Stimulated activated CD4-positive, alpha-beta T cell treated with anti-CD3 and anti-CD28 coated beads, Interleukin-1b, Interleukin-23, amount 100 ng/mL, for 48 hours (primary cell): ENCODE measurements around the gene UTRN.
A peak's percentile ranks its signal among the peaks of the same experiment; 100 is the strongest.

ENCODE experiments used
- DNase-seq: peaks from one replicate; pipeline ENCODE4 v3.0.0-alpha.2; 2020

The UTRN gene

DNA sequence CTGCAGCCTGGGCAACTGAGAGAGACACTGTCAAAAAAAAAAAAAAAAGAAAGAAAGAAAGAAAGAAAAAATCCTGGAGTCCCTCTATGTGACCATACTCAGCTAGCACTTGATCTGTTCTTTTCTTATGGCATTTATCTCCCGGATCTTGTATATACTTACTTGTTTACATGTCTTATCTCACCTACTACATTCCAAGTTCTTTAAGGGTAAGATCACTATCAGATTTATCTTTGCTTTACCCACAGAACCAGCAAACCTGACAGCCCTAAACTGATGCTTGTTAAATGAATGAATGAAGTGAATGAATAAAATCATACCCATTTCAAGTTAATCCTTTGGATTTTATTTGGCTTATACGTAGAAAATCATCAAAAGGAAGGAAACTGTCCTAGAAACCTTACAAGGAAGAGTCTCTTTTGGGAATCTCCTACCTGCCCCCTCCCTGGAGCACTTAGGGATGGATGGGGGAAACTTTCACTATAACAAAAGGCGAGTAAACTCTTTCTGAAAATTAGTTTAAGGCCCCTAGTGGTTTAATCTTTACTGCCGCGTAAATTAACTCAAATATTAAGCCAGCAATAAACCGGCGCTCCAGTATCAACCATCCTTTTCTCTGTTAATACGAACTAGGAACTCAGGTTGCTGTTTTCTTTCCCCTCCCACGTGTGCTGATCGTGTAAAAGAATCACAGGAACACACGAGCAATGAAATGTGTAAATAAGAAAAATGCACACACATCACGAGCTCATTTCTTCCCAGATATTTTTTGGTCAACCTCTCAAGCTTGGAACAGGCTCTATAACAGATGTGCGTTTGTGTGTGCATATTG, 1.3 kb upstream of the UTRN start:
- no peak for DNase-seq

DNA sequence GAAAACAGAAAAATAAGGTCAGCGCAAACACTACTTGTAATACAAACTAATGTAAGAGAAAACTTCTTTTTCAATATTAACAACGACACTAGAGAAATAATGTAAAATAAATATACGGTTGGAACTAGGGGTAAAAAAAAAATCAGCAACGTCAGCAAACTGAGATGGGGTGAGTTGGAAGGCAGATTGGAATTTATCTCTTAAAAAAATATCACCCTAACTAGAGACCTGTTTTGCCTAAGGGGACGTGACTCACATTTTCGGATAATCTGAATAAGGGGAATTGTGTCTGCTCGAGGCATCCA, 705 bp upstream of the UTRN start:
- DNase-seq, result no peak

DNA sequence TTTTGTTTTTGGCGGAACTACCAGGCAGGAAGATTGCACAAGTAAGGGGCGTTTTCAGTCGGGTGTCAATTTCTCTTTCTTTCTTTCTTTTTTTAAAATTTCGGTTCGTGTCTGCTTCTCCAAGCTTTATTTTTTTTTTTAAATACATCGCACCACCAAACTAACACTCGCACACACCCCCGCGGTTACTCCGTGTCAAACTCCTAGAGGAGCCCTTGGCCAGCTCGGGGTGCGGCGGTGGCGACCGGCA, 338 bp downstream of the UTRN start:
- peak; percentile 4 for DNase-seq

DNA sequence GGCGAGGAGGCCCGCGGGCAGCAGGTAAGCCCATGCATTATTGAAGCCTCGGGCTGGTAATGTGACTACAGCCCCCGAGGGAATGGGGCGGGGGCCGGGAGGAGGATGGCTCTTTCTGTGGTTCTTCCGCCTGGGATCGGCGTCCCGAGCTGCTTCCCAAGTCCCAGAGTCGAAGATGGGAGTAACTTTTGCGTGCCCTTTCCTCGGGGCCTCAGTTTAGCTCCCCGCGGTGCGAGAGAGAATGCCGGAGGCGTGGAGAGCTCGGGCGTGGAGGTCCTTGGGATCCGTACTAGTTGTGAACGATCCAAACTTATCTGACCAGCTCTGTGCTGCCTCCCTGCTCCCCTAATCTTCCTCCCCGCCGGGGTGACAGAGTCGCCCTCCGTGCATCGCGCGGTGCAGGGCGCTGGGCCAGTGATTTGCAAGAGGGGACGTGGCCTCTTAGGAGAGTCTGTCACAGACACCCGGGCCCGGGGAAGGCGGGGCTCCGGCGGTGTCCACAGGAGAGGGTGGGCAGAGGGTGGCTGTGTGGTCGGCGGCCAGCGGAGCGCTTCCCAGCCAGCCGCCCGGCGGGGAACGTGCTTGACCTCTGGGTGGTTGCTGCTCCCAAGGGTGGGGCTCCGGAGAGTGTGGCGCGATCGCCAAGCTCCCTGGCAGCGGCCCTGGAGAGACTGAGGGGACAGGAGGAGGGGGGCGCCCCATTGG, 815 bp downstream of the UTRN start:
- DNase-seq, result peak; percentile 17

DNA sequence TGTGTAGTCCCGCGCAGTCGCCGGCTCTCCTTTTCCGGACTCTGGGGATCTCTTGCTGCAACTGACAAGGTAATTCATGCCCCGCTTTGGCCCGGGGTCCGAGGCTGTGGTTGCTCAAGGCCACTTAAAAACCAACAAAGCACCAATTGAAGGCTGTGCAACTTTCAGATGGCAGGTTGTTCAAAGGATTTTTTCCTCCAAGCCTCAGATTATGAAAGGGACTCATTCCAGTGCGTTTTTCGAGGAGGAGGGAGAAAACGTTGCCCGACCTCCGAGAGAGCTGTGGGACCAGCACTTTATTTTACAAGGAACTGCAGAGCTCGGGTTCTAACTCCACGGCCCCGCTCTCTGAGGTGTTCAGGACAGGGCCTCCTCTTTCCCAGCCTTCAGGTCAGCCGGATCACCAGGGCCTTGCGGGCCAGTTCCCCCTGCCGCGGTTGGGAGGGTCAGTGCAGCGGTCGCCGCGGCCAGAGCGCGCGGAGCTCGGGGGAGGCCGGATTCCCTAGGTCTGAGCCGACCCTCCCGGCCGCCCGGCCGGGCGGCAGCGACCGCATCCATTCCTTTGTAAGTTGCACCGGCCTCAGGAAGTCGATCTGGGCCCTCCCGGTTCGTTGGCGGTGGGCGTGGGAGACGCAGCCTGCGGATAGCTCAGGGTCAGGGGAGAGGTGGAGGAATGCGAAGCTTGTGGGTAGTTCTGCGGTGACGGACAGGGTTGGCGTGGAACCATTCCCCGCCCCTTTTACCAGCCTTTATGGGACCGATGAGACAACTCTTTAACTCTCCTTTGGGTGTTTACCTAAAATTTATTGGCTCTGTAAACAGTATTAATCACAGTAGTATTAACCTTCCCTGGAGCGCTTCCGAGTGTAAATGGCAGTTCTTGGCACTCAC, 1.6 kb downstream of the UTRN start:
- no peak for DNase-seq

DNA sequence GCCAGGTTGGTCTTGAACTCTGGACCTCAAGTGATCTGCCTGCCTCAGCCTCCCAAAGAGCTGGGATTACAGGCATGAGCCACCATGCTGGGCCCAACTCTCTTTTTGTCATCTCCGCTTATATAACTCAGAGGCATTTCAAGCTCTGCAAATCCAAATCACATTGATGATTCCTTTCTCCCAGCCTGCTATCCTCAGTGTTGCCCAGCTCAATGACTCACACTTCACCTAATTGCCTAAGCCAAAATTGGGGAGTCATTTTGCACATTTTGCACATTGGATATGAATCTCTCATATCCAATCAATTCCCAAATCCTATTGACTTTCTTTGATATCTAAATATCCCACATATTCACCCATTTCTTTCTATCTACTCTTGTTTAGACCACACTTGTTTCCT, 3.9 kb downstream of the UTRN start:
- DNase-seq, result no peak

DNA sequence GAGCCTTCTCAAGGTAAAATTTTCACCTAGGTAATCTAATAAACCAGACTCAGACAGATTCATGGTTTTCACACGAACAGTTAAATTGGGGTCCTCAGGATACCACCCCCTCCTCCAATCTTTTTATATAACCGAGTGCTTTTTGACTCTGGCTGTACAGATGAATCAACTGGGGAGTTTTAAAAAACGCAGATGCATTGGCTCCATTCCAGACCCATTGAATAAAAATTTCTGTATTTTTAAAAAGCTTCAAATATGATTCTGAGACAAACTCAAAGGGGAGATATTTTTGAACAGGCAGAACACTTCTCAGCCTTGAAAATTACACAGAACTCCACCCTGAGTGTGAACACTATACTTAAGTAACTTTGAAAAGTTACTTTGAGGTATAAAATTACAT, 7.2 kb downstream of the UTRN start:
- no peak for DNase-seq

DNA sequence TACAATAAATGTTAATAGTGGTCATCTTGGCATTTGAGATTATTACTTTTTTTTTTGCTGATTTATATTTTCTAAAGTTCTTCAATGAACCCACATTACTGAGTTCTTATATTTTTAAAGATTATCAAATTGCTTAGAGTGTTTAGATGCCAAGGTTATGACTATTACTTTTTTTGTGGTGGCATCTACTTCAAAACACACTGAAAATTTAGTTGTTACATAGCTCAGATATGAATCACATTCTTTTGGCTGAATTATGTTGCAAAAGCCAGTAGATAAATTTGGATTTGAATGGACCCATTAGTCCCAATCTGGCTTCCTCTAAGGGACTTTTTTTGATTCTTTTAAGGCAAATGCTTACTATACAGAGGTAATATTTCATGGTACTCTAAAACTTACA, 8.9 kb downstream of the UTRN start:
- no peak for DNase-seq

DNA sequence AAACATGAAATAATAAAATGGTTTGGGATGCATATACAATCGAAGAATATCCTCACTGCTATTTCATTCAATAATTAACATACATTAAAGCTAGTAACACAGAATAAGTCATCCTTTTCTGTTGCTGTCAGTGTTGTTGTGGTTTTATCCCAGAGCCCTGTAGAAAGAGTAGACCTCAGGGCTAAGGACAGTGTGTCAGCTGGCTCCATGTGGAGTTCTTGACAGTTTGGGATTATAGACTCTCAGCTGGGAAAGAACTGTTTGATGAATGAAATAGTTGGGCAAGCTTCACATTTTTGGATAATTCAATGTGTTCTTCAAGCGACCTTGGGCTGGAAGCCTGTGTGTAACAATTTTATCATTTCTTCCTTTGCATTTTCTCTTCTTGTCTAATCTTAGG, 10.1 kb downstream of the UTRN start:
- DNase-seq, result no peak

DNA sequence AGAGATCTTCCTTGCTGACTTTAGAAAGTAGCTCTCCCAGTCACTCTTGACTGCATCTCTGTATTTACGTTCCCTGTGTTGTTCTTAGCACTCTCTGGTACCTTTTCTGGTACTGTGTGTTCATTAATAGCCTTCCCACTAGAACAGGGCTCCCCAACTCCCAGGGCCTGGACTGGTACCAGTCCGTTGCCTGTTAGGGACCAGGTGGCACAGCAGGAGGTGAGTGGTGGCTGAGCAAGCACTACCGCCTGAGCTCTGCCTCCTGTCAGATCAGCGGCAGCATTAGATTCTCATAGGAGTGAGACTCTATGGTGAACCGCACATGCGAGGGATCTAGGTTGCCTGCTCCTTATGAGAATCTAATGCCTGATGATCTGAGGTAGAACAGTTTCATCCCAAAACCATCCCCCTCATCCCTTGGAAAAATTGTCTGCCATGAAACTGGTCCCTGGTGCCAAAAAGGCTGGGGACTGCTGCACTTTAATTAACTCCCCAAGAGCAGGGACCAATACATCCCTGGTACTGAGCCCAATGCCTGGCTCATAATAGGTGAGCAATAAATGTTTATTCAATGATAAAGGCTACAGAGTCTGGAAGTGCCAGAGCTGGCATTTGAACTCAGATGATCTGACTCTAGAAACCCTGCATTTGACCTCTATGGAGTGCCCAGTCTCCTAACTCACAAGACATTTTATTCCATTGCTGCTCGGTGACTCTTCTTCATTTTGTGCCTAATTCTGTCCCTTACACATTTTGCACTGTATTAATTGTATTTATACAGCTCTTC, 11.0 kb downstream of the UTRN start:
- no peak for DNase-seq

DNA sequence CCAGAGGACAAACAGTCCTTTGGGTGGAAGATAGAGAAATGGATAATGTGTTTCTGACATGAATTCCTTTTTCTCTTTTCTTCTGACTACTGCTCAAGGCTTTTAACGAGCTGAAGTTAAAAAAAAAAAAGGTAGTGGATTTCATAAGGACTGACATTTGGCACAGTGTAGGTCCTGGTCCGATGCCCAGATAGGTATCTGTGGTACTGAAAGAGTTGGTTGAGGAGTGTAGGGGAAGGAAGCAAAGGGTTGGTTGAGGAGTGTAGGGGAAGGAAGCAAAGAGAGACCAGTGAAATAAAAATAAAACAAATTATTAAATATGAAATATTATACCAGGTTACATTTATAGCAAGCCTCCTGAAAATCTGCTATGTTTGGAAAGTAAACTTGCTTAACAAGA, 11.8 kb downstream of the UTRN start:
- DNase-seq, result no peak

DNA sequence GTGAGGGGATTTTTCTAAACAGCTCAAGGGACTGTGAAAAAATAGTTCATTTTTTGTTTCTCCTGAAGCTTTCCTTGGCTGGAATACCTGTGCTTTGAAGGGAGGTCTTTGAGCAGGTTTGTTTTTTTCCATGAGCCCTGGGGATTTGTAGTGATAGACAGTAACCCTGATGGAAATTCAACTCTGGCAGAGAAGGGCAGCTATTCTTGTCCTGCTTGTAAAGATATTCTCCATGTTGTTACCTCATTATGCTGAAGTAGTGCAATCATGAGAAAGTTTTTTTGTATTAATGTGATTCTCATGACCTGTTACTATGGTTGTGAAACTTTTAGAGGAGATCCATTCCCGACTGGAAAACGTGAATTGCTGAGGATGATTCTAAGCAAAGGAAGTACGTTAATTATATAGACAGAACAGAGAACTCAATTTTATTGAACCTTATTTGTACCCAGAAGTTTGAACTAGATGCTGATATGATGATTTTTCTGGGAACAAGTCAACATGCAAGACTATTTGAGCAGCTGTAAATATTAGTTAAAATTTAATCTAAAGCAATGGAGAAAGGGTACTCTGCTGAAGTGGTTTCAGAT, 12.5 kb downstream of the UTRN start:
- no peak for DNase-seq

DNA sequence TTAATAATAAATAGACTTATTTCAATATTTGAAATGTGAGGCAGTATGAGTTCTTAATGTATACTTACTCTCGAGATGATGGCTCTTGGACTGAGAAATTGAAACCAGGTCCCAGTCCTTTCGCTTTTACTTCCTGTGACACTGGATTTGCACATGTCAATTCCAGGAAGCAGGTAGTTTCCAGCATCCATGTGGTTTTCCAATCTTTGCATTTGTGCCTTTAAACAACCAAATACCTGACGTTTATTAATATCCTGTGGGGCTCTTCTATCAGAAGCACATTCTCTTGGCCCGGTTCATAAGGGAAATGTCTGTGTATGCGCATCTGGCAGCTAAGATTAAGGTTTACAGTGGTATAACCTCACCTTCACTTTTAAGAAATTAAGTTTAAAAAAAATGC, 13.1 kb downstream of the UTRN start:
- DNase-seq, result no peak

DNA sequence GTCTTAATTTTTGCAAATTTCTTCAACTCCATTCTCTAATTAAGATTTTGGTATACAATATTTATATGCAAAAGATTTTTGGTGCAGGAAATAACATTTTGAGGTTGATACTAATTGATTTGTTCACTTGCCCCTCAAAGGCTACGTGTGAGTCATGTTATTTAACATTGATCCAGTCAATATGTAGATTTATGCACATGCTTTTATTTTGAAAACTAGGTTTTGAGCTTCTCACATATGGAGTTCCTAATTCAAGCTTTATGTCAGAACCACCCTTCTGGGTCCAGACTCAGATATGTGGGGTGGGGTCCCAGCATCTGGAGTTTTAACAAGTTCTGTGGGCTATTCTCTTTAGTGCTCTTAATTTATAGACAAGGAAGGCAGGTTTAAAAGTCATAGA, 13.8 kb downstream of the UTRN start:
- DNase-seq, result no peak

DNA sequence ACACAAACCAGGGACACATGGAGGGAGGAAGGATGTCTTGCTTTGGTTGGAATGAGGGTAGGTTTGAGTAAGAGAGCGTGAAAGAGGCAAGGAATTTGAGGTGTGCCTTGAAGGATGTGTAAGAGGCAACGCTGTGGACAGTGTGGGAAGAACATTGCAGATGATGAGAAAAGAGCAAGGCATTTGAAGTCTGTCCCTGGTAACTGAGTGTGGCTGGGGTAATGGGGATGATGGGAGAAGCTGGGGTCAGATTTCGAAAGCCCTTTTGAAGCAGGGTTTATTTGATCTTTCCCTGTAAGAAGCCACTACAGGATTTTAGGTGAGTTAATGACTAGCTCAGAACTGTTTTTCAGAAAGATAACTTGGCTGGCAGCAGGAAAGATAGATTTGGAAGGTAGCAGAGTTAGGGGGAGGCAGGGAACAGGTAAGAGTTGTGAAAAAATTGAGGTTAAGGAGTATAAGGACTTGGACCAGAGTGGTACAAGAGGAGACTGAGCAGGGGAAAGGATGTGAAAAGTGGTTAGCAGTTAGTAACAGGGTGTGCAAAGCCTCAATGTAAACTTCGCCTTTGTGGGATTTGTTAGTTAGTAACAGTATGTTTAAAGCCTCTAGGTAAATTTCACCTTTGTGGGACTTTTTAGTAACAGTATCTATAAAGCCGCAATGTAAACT, 17.7 kb downstream of the UTRN start:
- no peak for DNase-seq

DNA sequence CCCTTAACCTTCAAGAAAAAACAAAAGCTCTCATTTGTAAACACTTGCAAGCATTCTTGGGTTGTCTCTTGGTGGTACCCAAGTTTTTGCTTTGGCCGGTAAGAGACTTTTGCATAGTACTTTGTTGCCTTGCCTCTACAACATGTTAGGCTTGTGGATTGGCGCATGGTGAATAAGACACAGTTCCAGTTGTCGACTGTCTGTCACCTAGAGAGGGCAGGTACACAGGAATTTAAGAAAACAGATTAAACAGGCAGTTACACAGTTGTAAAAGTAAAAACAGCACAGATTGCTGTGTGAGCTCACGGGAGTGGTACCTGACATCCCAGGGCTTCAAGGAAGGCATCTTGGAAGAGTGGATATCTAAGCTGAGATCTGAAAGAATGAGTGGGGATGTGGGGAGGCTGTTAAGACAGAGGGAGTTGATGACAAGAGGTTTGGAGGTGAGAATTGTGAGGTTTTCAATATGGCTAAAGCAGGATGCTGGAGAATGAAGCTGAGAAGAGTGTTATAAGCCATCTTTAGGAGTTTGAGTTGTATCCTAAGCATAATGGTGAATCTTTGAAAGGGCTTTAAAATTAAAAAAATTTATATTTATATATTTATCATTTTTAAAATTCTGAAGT, 19.2 kb downstream of the UTRN start:
- DNase-seq, result no peak

DNA sequence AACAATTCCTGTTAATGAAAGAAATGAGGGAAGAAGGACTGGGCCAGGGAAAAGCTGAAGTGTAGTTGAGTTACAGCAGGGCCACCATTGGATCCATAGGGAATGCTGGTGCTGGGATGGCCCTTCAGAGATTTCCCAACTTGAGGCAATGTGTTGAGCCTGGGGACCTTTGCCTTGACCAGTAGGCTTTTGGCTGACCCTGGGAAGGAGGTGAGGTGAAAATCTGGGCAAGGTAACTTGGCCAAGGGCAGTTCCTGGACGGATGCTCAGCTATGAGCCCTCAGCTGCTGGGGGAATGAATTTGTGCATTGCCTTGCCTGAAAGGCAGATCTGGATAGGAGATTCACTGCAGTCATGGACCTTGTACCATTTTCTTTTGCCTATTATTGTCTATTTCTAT, 20.4 kb downstream of the UTRN start:
- no peak for DNase-seq

DNA sequence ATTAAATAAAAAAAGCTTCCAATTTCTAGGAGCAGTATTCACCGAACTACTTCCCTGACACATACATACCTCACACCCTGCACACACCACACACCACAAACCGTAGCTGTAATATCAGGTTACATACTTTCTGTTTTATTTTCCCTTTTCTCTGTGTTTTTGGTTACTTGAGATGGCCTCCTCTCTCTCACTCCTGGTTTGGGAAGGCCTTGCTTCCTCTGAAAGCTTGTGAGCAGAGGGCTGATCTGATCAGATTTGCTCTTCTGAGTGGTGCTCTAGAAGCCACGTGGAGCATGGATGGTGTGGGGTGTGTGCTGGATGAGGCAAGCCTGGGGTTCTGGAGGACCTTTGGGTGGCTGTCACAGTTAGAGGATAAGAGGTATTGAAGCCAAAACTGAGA, 20.9 kb downstream of the UTRN start:
- DNase-seq, result no peak

DNA sequence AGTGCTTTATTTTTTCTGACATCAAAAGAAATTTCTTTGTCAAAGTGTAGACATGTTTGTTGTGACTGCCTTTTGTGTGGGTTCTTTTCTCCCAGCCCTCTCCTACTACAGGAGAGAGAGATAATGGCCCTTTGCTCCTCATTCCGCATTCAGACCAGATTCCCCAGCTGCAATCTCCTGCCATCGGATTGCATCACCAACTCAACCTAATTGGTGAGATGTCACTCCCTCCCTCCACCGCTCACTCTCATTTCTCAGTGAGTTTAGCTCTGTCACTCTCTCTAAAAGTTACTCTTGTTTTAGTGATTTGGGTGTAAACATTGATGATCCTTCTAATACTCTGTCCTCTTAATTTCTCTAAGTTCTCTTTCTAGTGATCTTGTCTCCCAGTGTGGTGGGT, 22.7 kb downstream of the UTRN start:
- no peak for DNase-seq

DNA sequence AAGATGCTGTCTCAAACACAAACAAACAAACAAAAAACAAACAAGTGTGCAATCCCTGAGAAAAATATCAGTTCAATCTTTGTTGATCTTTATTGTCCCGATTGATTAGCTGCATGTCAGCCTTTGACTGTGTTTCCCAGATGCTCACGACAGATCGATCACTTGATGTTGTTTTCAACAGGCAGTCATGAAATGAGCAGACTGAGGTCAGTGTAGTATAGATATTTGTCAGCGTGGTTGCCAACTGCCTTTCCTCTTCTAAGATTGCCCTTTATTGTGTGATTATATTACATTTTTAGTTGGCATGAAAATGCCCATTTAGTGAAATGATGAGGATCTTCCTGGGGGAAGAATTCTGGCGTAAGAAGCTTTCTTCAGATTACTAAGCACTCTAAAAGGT, 25.6 kb downstream of the UTRN start:
- peak; percentile 47 for DNase-seq

DNA sequence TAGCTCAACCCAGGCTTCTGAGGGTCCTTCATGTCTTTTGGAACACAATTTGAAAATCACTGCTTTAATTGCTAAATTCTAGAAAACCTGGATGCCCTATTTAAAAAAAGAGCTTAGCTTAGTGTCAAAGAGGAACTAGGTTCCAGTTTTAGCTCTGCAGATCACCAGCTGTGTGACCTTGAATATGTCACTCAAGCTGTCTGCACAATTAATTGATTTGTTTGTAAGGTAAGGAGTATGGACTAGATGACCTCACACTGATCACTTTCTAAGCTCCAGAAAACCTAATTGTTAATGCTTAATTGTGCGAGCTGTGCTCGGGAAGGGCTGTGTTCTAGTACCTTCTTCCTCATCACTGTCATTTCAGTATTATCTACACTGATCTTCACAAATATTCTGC, 26.2 kb downstream of the UTRN start:
- no peak for DNase-seq

DNA sequence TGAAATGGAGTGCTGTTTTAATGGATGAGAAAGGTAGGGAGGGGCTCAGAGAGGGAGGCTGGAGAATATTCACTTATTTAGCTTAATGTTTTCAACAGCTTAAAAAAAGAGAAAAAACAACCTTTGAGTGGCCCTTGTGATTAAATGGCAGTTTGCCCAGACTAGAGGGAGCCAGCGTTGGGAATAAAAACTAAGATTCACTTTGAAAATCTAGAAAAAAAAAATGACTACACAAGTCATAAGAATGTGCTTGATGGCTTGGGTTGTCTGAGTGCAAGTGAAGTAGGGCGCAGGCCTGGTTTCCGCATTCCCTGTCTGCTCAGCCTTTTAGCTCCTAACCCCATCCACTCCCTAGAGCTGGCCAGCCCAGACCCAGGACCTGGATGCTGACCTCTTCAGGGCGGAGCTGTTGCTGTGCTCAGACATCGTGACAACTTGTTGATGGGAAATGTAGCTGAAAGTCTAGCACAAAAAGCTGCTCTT, 28.9 kb downstream of the UTRN start:
- no peak for DNase-seq
